Activated naive CD8-positive, alpha-beta T cell treated with anti-CD3 and anti-CD28 coated beads for 36 hours (primary cell): ENCODE measurements around the gene TYSND1. TPM values are rescaled to one million over a fixed set of nuclear protein-coding genes. Genes with fewer than 3 reads are reported as not detected.
"Not testable (repeated sequence)": the region's sequence is repeated elsewhere in the genome, so short reads cannot be mapped to it uniquely, and the experiment has no call there.

ENCODE experiments used
- DNase-seq: peaks from one replicate; pipeline ENCODE4 v3.0.0; 2021
- H3K27ac Mint-ChIP-seq: one replicate; pipeline ENCODE4 v1.8.0; 2022; ENCODE audit warnings: mild to moderate bottlenecking, moderate library complexity, mixed read lengths
- H3K27me3 Mint-ChIP-seq: one replicate; pipeline ENCODE4 v1.8.0; 2022; ENCODE audit warnings: mild to moderate bottlenecking, mixed read lengths
- H3K36me3 Mint-ChIP-seq: one replicate; pipeline ENCODE4 v1.8.0; 2021; ENCODE audit warnings: mild to moderate bottlenecking, mixed read lengths
- H3K4me1 Mint-ChIP-seq: one replicate; pipeline ENCODE4 v1.8.0; 2021; ENCODE audit warnings: mixed read lengths
- H3K4me3 Mint-ChIP-seq: one replicate; pipeline ENCODE4 v1.8.0; 2022; ENCODE audit warnings: mild to moderate bottlenecking, moderate library complexity, mixed read lengths
- H3K9me3 Mint-ChIP-seq: one replicate; pipeline ENCODE4 v1.8.0; 2022; ENCODE audit warnings: mixed read lengths
- total RNA-seq, 2 experiments: library from RNA; stranded (reverse); gene quantifications; one replicate each; pipeline ENCODE4 v1.2.3, GENCODE V29; 2021

The TYSND1 gene
- total RNA-seq, 2 experiments from 2014 or later: 15.8 to 15.9 TPM

- peaks cover 23% of the 10 kb centered on the region for H3K4me1 Mint-ChIP-seq
- peak overlapping the region; percentile 86 for H3K4me3 Mint-ChIP-seq
- H3K36me3 Mint-ChIP-seq: peaks cover 5% of the 10 kb centered on the region
- H3K27ac Mint-ChIP-seq: no peak overlapping the region
- no peaks in the 10 kb centered on the region for H3K9me3 Mint-ChIP-seq
- H3K27me3 Mint-ChIP-seq: no peaks in the 10 kb centered on the region
- DNase-seq: no peak
These were observed 15.5 kb downstream of the TYSND1 start for GRCh38 chr10:70130878-70131559.

GRCh38 chr10:70126700-70127395 is 19.7 kb downstream of the TYSND1 start:
- H3K27me3 Mint-ChIP-seq: no peaks in the 10 kb centered on the region
- H3K9me3 Mint-ChIP-seq: no peaks in the 10 kb centered on the region
- H3K27ac Mint-ChIP-seq: no peak overlapping the region
- DNase-seq: no peak
- no peak overlapping the region for H3K4me3 Mint-ChIP-seq
- peaks cover 12% of the 10 kb centered on the region for H3K4me1 Mint-ChIP-seq
- peaks cover 7% of the 10 kb centered on the region for H3K36me3 Mint-ChIP-seq

- Mint-ChIP-seq H3K4me1 (peaks cover 5% of the 10 kb centered on the region), H3K9me3 (no peaks in the 10 kb centered on the region), H3K4me3 (no peak overlapping the region), H3K36me3 (peaks cover 7% of the 10 kb centered on the region), H3K27ac (no peak overlapping the region), H3K27me3 (no peaks in the 10 kb centered on the region)
- DNase-seq: no peak
These were observed 20.5 kb downstream of the TYSND1 start for GRCh38 chr10:70125918-70126552.

DNA sequence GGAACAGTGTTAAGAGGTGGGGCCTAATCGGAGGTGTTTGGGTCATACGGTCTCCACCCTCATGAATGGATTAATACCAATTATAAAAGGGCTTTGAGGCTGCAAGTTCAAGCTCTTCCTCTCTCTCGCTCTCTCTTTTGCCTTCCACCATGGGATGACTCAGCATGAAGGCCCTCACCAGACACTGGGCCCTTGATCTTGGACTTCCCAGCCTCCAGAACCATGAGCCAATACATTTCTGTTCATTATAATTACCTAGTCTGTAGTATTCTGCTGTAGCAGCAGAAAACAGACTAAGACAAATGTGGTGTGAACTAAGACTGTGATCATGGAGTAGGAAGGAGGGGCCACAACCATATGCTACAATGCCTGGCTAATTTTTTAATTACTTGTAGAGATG is 21.6 kb downstream of the TYSND1 start:
- Mint-ChIP-seq H3K4me1 (no peaks in the 10 kb centered on the region), H3K4me3 (no peak overlapping the region), H3K36me3 (peaks cover 3% of the 10 kb centered on the region), H3K27me3 (no peaks in the 10 kb centered on the region), H3K9me3 (no peaks in the 10 kb centered on the region), H3K27ac (no peak overlapping the region)
- no peak for DNase-seq

- Mint-ChIP-seq H3K36me3 (peaks cover 3% of the 10 kb centered on the region), H3K4me3 (no peak overlapping the region), H3K4me1 (no peaks in the 10 kb centered on the region), H3K27ac (no peak overlapping the region), H3K27me3 (no peaks in the 10 kb centered on the region), H3K9me3 (no peaks in the 10 kb centered on the region)
- no peak for DNase-seq
These were observed 22.1 kb downstream of the TYSND1 start for GRCh38 chr10:70124415-70124814.

GRCh38 chr10:70123817-70124216 is 22.7 kb downstream of the TYSND1 start:
- H3K4me3 Mint-ChIP-seq: no peak overlapping the region
- H3K9me3 Mint-ChIP-seq: no peaks in the 10 kb centered on the region
- peaks cover 3% of the 10 kb centered on the region for H3K36me3 Mint-ChIP-seq
- no peaks in the 10 kb centered on the region for H3K27me3 Mint-ChIP-seq
- H3K4me1 Mint-ChIP-seq: no peaks in the 10 kb centered on the region
- no peak for DNase-seq
- no peak overlapping the region for H3K27ac Mint-ChIP-seq

DNA sequence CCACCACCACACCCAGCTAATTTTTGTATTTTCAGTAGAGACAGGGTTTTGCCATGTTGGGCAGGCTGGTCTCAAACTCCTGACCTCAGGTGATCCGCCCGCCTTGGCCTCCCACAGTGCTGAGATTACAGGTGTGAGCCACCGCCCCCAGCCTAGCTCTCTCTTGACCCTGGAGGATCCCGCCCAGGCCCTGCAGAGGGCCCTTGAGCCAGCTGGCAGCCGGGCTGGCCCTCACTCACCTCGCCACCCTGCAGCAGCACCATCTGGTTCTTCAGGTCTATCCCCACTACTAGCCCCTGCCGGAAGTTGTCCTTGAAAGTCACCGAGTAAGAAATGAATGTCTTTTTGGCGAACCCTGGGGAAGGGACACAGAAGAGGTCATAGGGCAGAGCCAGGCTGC is 23.3 kb downstream of the TYSND1 start:
- not testable (repeated sequence) for H3K27ac Mint-ChIP-seq, DNase-seq, H3K4me1 Mint-ChIP-seq, H3K27me3 Mint-ChIP-seq, H3K4me3 Mint-ChIP-seq, H3K36me3 Mint-ChIP-seq, H3K9me3 Mint-ChIP-seq

- no peak overlapping the region for H3K27ac Mint-ChIP-seq
- no peaks in the 10 kb centered on the region for H3K9me3 Mint-ChIP-seq
- H3K36me3 Mint-ChIP-seq: peaks cover 3% of the 10 kb centered on the region
- H3K27me3 Mint-ChIP-seq: no peaks in the 10 kb centered on the region
- H3K4me1 Mint-ChIP-seq: no peaks in the 10 kb centered on the region
- DNase-seq: no peak
- no peak overlapping the region for H3K4me3 Mint-ChIP-seq
These were observed 23.8 kb downstream of the TYSND1 start for GRCh38 chr10:70122742-70123141.

- Mint-ChIP-seq H3K4me1 (no peaks in the 10 kb centered on the region), H3K27ac (no peak overlapping the region), H3K4me3 (no peak overlapping the region), H3K27me3 (no peaks in the 10 kb centered on the region), H3K36me3 (peaks cover 3% of the 10 kb centered on the region), H3K9me3 (no peaks in the 10 kb centered on the region)
- DNase-seq: no peak
These were observed 25.1 kb downstream of the TYSND1 start for GRCh38 chr10:70121281-70121949.

DNA sequence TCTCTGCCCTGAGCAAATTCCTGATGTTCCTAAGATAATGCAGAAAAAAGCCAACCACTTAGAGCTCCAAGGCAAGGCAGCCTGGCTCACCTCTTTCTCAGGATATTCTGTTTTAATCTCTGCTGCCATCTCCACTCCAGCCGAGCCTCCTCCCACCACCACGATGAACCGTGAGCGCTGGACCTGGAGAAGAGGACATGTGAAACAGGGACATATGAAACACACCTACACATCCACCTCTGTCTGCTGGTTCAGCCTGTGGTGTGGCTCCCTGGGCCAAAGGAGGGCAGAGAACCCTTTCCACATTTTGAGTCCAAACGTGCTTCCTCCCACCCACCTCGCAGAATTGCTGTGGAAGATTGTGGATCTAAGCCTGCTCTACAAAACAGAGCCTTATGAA is 26.1 kb downstream of the TYSND1 start:
- H3K36me3 Mint-ChIP-seq: peaks cover 3% of the 10 kb centered on the region
- H3K9me3 Mint-ChIP-seq: no peaks in the 10 kb centered on the region
- H3K27me3 Mint-ChIP-seq: no peaks in the 10 kb centered on the region
- no peak overlapping the region for H3K4me3 Mint-ChIP-seq
- DNase-seq: no peak
- H3K4me1 Mint-ChIP-seq: peaks cover 4% of the 10 kb centered on the region
- H3K27ac Mint-ChIP-seq: no peak overlapping the region

DNA sequence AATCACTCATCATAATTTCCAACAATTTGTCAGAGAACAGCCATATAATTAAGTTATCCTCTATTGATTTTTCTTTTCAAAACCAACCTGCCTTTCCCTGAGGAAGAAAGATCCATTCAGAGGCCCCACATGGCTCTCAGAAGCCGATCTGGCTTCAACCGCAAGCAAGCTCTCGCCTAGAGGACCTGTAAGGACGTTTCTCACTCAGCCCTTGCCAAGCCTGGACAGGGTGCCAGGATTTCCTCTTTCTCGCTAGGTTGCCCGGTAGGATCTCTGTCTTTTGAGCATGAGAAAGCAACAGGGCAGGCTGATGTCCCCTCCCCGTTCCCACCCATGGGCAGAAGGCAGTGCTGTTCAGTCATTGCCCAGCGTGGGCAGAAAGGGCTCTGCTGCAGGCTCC is 26.9 kb downstream of the TYSND1 start:
- no peak for DNase-seq

GRCh38 chr10:70119197-70119596 is 27.3 kb downstream of the TYSND1 start:
- no peaks in the 10 kb centered on the region for H3K9me3 Mint-ChIP-seq
- H3K27ac Mint-ChIP-seq: no peak overlapping the region
- H3K36me3 Mint-ChIP-seq: peaks cover 3% of the 10 kb centered on the region
- H3K27me3 Mint-ChIP-seq: no peaks in the 10 kb centered on the region
- no peak for DNase-seq
- H3K4me3 Mint-ChIP-seq: no peak overlapping the region
- H3K4me1 Mint-ChIP-seq: peaks cover 4% of the 10 kb centered on the region

More for the DNA sequence above, 26.9 kb downstream of the TYSND1 start:
- Mint-ChIP-seq H3K27me3 (no peaks in the 10 kb centered on the region), H3K9me3 (no peaks in the 10 kb centered on the region), H3K4me3 (no peak overlapping the region), H3K27ac (no peak overlapping the region), H3K4me1 (peaks cover 4% of the 10 kb centered on the region), H3K36me3 (peaks cover 3% of the 10 kb centered on the region)

- H3K27me3 Mint-ChIP-seq: no peaks in the 10 kb centered on the region
- no peak overlapping the region for H3K4me3 Mint-ChIP-seq
- peaks cover 2% of the 10 kb centered on the region for H3K36me3 Mint-ChIP-seq
- no peaks in the 10 kb centered on the region for H3K9me3 Mint-ChIP-seq
- DNase-seq: no peak
- no peak overlapping the region for H3K27ac Mint-ChIP-seq
- peaks cover 4% of the 10 kb centered on the region for H3K4me1 Mint-ChIP-seq
These were observed 28.3 kb downstream of the TYSND1 start for GRCh38 chr10:70118196-70118595.

DNA sequence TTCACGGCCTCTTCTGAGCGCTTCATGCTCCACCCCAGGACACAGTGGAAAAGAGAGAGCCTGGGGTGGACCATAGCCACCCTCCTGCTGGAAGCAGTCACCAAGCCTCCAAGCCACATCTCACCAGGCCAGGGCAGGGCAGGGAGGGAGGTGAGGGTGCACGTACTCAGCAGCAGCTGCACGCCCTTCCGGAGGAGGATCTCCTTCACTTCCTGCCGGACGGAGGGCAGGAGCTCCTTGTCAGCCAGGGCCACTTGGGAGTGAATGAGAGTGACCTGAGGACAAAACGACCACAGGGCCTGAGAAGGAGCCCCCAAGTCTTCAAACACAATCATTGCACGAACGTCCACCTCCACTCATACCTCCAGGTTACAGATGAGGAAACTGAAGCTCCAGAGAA is 28.9 kb downstream of the TYSND1 start:
- H3K9me3 Mint-ChIP-seq: no peaks in the 10 kb centered on the region
- H3K4me1 Mint-ChIP-seq: peaks cover 4% of the 10 kb centered on the region
- H3K4me3 Mint-ChIP-seq: no peak overlapping the region
- peaks cover 2% of the 10 kb centered on the region for H3K36me3 Mint-ChIP-seq
- DNase-seq: no peak
- no peak overlapping the region for H3K27ac Mint-ChIP-seq
- no peaks in the 10 kb centered on the region for H3K27me3 Mint-ChIP-seq

DNA sequence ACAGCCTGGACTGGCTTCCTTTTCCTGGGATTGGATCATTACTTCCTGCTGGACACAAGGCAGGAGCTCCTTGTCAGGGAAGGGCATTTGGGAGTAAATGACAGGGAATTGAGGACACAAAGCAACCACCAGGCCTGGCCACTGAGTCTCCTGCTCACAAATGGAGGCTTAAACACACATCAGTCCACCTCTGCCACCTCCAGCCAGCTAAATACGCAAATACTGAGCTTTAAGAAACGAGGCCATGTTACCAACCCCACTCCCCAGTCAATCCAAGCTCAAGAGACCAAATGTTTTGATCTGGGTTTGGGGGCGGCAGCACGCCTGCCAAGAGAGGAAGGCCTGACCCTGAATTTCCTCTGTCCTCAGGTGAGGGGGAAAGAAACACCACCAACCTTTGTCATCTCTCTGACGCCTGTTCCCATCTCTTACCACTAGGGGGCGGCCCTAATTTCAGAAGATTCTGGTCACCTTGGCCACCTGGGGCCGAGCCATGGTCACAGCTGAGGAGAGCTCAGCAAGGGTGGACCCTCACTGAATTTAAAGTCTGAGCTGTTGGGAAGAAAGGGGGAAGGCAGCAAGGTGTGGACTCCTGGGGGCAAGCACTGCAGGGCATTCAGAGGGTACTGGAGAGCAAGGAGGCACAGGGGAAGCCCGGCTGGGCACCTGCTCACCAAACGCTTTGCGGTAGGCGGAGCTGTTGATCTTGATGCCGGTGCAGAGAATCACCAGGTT is 30.4 kb downstream of the TYSND1 start:
- no peak overlapping the region for H3K4me3 Mint-ChIP-seq

More for the DNA sequence above, 30.4 kb downstream of the TYSND1 start:
- Mint-ChIP-seq H3K9me3 (no peaks in the 10 kb centered on the region), H3K4me1 (peaks cover 4% of the 10 kb centered on the region), H3K27ac (no peak overlapping the region), H3K36me3 (peaks cover 4% of the 10 kb centered on the region), H3K27me3 (no peaks in the 10 kb centered on the region)
- peak; percentile 49 for DNase-seq
